Neural progenitor cell (in vitro differentiated cells): ENCODE results near the gene CCL20. TPM values are rescaled to one million over a fixed set of nuclear protein-coding genes. Genes with fewer than 3 reads are reported as not detected.
"Not testable (repeated sequence)": the region's sequence is repeated elsewhere in the genome, so short reads cannot be mapped to it uniquely, and the experiment has no call there.

Experiments
- DNase-seq: peaks from one replicate; pipeline ENCODE4 v3.0.0-alpha.2; 2016; ENCODE audit warnings: low spot score
- H2AFZ ChIP-seq: fragments of 200-600 bp; sonication (generic); replicated peaks from 2 replicates; pipeline ENCODE4 v1.6.1; 2016; ENCODE audit warnings: antibody characterized with exemption
- H3F3A ChIP-seq: fragments of 200-600 bp; sonication (generic); 2 replicates; pipeline ENCODE4 v1.6.1; 2016; ENCODE audit warnings: antibody characterized with exemption, low read depth
- H3K27ac ChIP-seq: fragments of 200-600 bp; sonication (generic); 2 replicates; pipeline ENCODE4 v1.5.1; 2016; ENCODE audit warnings: mild to moderate bottlenecking
- H3K27me3 ChIP-seq: fragments of 200-600 bp; sonication (generic); 2 replicates; pipeline ENCODE4 v1.6.1; 2016; ENCODE audit warnings: mild to moderate bottlenecking, moderate library complexity
- H3K36me3 ChIP-seq: fragments of 200-600 bp; sonication (generic); 2 replicates; pipeline ENCODE4 v1.5.1; 2016
- H3K4me1 ChIP-seq: fragments of 200-600 bp; sonication (generic); 2 replicates; pipeline ENCODE4 v1.6.1; 2016; ENCODE audit warnings: mixed run types
- H3K4me2 ChIP-seq: fragments of 200-600 bp; sonication (generic); 2 replicates; pipeline ENCODE4 v1.6.1; 2016
- H3K4me3 ChIP-seq: fragments of 200-600 bp; sonication (generic); 2 replicates; pipeline ENCODE4 v1.5.1; 2016
- H3K79me2 ChIP-seq: fragments of 200-600 bp; sonication (generic); 2 replicates; pipeline ENCODE4 v1.6.1; 2016; ENCODE audit warnings: low read depth
- H3K9ac ChIP-seq: fragments of 200-600 bp; sonication (generic); 2 replicates; pipeline ENCODE4 v1.6.1; 2016
- H3K9me3 ChIP-seq: fragments of 200-600 bp; sonication (generic); 2 replicates; pipeline ENCODE4 v1.5.1; 2016; ENCODE audit warnings: low read depth
- H4K20me1 ChIP-seq: fragments of 200-600 bp; sonication (generic); 2 replicates; pipeline ENCODE4 v1.6.1; 2016; ENCODE audit warnings: low read depth
- H3K27ac Mint-ChIP-seq: 3 replicates; pipeline ENCODE4 v1.8.0; 2021; ENCODE audit warnings: mixed read lengths
- H3K27me3 Mint-ChIP-seq: 2 replicates; pipeline ENCODE4 v1.8.0; 2022; ENCODE audit warnings: low read depth, mild to moderate bottlenecking, inconsistent platforms, moderate library complexity, mixed read lengths; ENCODE audit not compliant: insufficient read depth
- H3K36me3 Mint-ChIP-seq: 3 replicates; pipeline ENCODE4 v1.8.0; 2021; ENCODE audit warnings: mixed read lengths
- H3K4me1 Mint-ChIP-seq: 3 replicates; pipeline ENCODE4 v1.8.0; 2021; ENCODE audit warnings: mixed read lengths
- H3K4me3 Mint-ChIP-seq: 3 replicates; pipeline ENCODE4 v1.8.0; 2021; ENCODE audit warnings: mild to moderate bottlenecking, moderate library complexity, mixed read lengths
- H3K9me3 Mint-ChIP-seq: 3 replicates; pipeline ENCODE4 v1.8.0; 2020; ENCODE audit warnings: mixed read lengths
- EZH2 ChIP-seq: fragments of 200-600 bp; sonication (generic); IDR thresholded peaks from 2 replicates; pipeline ENCODE4 v1.6.1; 2017; ENCODE audit warnings: antibody characterized with exemption, mild to moderate bottlenecking, moderate library complexity
- EZH2phosphoT487 ChIP-seq: fragments of 200-600 bp; sonication (generic); IDR thresholded peaks from 2 replicates; pipeline ENCODE4 v1.6.1; 2017; ENCODE audit warnings: antibody characterized with exemption
- total RNA-seq: library from RNA; depleted of rRNA; stranded (reverse); fragments of >200 nt; gene quantifications from 2 replicates; pipeline ENCODE4 v1.2.3, GENCODE V29; 2015; ENCODE audit warnings: low replicate concordance
- TF ChIP-seq, protein P1 (sequence below): fragments of 200-600 bp; sonication (generic); IDR thresholded peaks from 2 replicates; pipeline ENCODE4 v1.5.1; 2017; ENCODE audit warnings: antibody characterized with exemption, mild to moderate bottlenecking

Gene CCL20
- total RNA-seq, 1 donor from 2014 or later: not detected

DNA sequence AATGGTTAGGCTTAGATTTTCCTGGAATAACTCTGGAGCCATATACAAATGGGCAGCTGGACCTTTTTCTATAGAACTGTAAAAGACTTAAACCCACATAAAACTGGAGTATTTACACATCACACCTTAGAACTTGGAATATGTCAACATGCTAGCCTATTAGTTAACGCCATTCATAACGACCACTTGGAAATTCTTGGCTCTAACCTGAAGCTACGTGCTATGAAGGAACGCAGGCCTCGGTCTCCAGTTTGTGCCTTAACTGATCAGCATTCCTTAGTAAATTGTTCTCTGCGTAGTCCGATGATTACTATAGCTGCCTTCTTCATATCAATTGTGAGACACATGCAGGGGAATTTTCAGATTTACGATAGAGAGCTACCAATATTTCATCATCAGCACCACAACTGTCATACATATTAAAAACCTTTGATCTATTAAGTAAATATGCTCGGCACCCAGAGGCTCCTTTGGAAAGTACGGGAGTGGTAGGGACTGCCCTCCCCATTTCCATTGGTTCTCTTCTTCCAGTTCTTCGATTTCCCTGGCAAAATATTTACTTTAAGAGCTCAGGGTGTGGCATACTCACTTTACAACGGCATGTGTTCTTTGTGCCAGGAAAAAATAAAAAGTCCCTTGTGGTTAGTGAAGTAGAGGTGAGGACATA, 17.5 kb upstream of the CCL20 start:
- Mint-ChIP-seq H3K4me3 (no peak overlapping the region), H3K36me3 (no peaks in the 10 kb centered on the region), H3K9me3 (no peaks in the 10 kb centered on the region), H3K27me3 (peaks cover 3% of the 10 kb centered on the region), H3K27ac (no peak overlapping the region), H3K4me1 (no peaks in the 10 kb centered on the region)
- H3K9me3 ChIP-seq: no peaks in the 10 kb centered on the region
- H3K27me3 ChIP-seq: no peaks in the 10 kb centered on the region
- no peak overlapping the region for H3K4me2 ChIP-seq
- no peak overlapping the region for H3K9ac ChIP-seq
- DNase-seq: no peak
- H2AFZ ChIP-seq: no peak overlapping the region
- TF ChIP-seq EZH2phosphoT487: no peak
- TF ChIP-seq, protein P1, sequence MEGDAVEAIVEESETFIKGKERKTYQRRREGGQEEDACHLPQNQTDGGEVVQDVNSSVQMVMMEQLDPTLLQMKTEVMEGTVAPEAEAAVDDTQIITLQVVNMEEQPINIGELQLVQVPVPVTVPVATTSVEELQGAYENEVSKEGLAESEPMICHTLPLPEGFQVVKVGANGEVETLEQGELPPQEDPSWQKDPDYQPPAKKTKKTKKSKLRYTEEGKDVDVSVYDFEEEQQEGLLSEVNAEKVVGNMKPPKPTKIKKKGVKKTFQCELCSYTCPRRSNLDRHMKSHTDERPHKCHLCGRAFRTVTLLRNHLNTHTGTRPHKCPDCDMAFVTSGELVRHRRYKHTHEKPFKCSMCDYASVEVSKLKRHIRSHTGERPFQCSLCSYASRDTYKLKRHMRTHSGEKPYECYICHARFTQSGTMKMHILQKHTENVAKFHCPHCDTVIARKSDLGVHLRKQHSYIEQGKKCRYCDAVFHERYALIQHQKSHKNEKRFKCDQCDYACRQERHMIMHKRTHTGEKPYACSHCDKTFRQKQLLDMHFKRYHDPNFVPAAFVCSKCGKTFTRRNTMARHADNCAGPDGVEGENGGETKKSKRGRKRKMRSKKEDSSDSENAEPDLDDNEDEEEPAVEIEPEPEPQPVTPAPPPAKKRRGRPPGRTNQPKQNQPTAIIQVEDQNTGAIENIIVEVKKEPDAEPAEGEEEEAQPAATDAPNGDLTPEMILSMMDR: no peak
- TF ChIP-seq EZH2: no peak
- H3K36me3 ChIP-seq: no peaks in the 10 kb centered on the region
- no peak overlapping the region for H3K4me3 ChIP-seq
- H3K79me2 ChIP-seq: no peaks in the 10 kb centered on the region
- H3F3A ChIP-seq: no peaks in the 10 kb centered on the region
- H4K20me1 ChIP-seq: no peaks in the 10 kb centered on the region
- no peak overlapping the region for H3K27ac ChIP-seq
- no peaks in the 10 kb centered on the region for H3K4me1 ChIP-seq

DNA sequence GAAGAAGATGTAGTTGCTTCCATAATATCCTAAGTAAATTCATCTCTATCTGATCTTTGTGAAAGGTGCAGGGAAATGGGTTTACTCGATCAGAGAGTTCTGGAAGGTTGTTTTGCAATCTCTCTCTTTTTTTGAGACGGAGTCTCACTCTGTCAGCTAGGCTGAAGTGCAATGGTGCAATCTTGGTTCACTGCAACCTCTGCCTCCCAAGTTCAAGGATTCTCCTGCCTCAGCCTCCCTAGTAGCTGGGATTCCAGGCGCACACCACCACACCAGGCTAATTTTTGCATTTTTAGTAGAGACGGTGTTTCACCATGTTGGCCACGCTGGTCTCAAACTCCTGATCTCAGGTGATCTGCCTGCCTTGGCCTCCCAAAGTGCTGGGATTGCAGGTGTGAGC, 16.9 kb upstream of the CCL20 start:
- H4K20me1 ChIP-seq, H3K27ac Mint-ChIP-seq: not testable (repeated sequence)

DNA sequence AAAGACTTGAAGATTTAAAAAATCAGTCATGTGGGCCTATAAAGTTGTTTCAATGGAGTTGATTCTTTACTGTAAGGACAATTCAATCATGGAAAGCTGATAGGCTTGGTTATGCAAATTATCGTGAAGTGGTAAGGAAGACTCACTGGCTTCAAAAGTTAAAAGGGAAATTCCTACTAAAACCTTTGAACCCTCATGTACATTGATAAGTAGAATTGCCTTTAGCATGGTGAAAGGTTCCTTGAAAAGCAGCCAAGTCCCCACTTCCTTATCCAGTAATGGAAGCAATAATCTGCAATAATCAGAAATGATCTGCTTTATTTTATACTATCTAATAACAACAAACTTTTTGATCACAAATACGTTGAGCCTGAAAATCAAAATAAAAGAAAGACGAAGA, 14.4 kb upstream of the CCL20 start:
- no peaks in the 10 kb centered on the region for H3K9me3 Mint-ChIP-seq

More for the DNA sequence above, 16.9 kb upstream of the CCL20 start:
- not testable (repeated sequence) for H3K4me1 ChIP-seq, H3F3A ChIP-seq, H2AFZ ChIP-seq, H3K36me3 ChIP-seq, H3K9me3 Mint-ChIP-seq, H3K4me2 ChIP-seq, H3K4me3 ChIP-seq, H3K9ac ChIP-seq, H3K36me3 Mint-ChIP-seq, H3K27ac ChIP-seq, H3K9me3 ChIP-seq, H3K27me3 ChIP-seq, DNase-seq, H3K4me3 Mint-ChIP-seq, H3K79me2 ChIP-seq, H3K27me3 Mint-ChIP-seq, H3K4me1 Mint-ChIP-seq

DNA sequence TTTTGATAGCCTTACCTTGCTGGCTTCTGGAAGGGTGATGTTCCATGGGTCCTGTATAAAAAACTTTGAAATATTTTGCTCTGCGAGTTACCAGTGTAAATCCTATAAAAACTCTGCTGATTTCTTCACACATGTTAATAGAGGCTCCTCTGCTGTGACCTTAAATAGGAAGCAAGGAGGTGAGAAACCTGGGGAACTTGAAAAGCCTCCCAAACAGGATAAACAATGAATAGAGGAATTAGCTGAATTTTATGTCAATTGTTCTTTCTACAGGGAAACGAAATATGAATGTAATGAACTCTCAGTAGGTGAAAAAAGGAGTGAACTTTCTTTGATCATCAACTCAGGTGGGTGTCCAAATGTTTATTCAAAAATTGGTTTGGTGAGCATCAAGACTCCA, 10.8 kb upstream of the CCL20 start:
- DNase-seq: no peak
- H3K4me1 Mint-ChIP-seq: no peaks in the 10 kb centered on the region
- Histone ChIP-seq H3F3A (no peaks in the 10 kb centered on the region), H3K4me3 (no peak overlapping the region), H3K9ac (no peak overlapping the region), H3K27ac (no peak overlapping the region), H3K4me1 (no peaks in the 10 kb centered on the region), H3K4me2 (no peak overlapping the region), H3K36me3 (no peaks in the 10 kb centered on the region), H2AFZ (no peak overlapping the region), H3K79me2 (no peaks in the 10 kb centered on the region), H4K20me1 (no peaks in the 10 kb centered on the region), H3K9me3 (no peaks in the 10 kb centered on the region), H3K27me3 (no peaks in the 10 kb centered on the region)
- H3K36me3 Mint-ChIP-seq: no peaks in the 10 kb centered on the region
- no peak overlapping the region for H3K27ac Mint-ChIP-seq
- no peaks in the 10 kb centered on the region for H3K9me3 Mint-ChIP-seq
- no peak overlapping the region for H3K4me3 Mint-ChIP-seq
- peaks cover 3% of the 10 kb centered on the region for H3K27me3 Mint-ChIP-seq
- TF ChIP-seq, protein P1: no peak
- no peak for TF ChIP-seq EZH2
- no peak for TF ChIP-seq EZH2phosphoT487

More for the DNA sequence above, 14.4 kb upstream of the CCL20 start:
- no peaks in the 10 kb centered on the region for H3K27me3 ChIP-seq
- DNase-seq: no peak
- H3K4me2 ChIP-seq: no peak overlapping the region
- no peak overlapping the region for H3K27ac ChIP-seq
- Mint-ChIP-seq H3K36me3 (no peaks in the 10 kb centered on the region), H3K27ac (no peak overlapping the region), H3K4me1 (no peaks in the 10 kb centered on the region), H3K27me3 (peaks cover 3% of the 10 kb centered on the region), H3K4me3 (no peak overlapping the region)
- TF ChIP-seq, protein P1: no peak
- TF ChIP-seq EZH2phosphoT487 (no peak), EZH2 (no peak)
- no peak overlapping the region for H2AFZ ChIP-seq
- H3F3A ChIP-seq: no peaks in the 10 kb centered on the region
- no peak overlapping the region for H3K4me3 ChIP-seq
- H3K4me1 ChIP-seq: no peaks in the 10 kb centered on the region
- no peaks in the 10 kb centered on the region for H3K36me3 ChIP-seq
- no peaks in the 10 kb centered on the region for H3K9me3 ChIP-seq
- no peaks in the 10 kb centered on the region for H4K20me1 ChIP-seq
- H3K9ac ChIP-seq: no peak overlapping the region
- H3K79me2 ChIP-seq: no peaks in the 10 kb centered on the region
